NCI-H1105 (cell line): ENCODE data around the gene SDR42E1.
"Not testable (repeated sequence)": the region's sequence is repeated elsewhere in the genome, so short reads cannot be mapped to it uniquely, and the experiment has no call there.

Source experiments
- DNase-seq: peaks from one replicate; lab custom pipeline; 2025; lab: John Stamatoyannopoulos, UW

SDR42E1 gene

GRCh38 chr16:82037251-82037650, 26.0 kb upstream of the SDR42E1 start:
- no peak for DNase-seq

- no peak for DNase-seq
Measured at GRCh38 chr16:82034981-82035612, 23.8 kb upstream of the SDR42E1 start, which contains the start of gene HSD17B2. Gene HSD17B2 (plus strand): TSS chr16:82035253. CDS start chr16:82035425, 172 bp downstream.

- no peak for DNase-seq
Measured at GRCh38 chr16:82033683-82034300, 22.5 kb upstream of the SDR42E1 start.

GRCh38 chr16:82033006-82033405, 21.7 kb upstream of the SDR42E1 start:
- DNase-seq, result no peak

GRCh38 chr16:82031116-82032084, 20.1 kb upstream of the SDR42E1 start:
- no peak for DNase-seq

- no peak for DNase-seq
Measured at GRCh38 chr16:82027629-82028064, 16.4 kb upstream of the SDR42E1 start.

GRCh38 chr16:82024883-82025282, 13.6 kb upstream of the SDR42E1 start:
- no peak for DNase-seq

GRCh38 chr16:82024316-82024715, 13.0 kb upstream of the SDR42E1 start:
- no peak for DNase-seq

GRCh38 chr16:82023206-82023605, 11.9 kb upstream of the SDR42E1 start:
- no peak for DNase-seq

GRCh38 chr16:82020051-82020450, 8.8 kb upstream of the SDR42E1 start:
- DNase-seq, result no peak

GRCh38 chr16:82019535-82019934, 8.3 kb upstream of the SDR42E1 start:
- DNase-seq, result no peak

GRCh38 chr16:82017911-82018568, 6.8 kb upstream of the SDR42E1 start:
- no peak for DNase-seq

- no peak for DNase-seq
Measured at GRCh38 chr16:82016964-82017363, 5.7 kb upstream of the SDR42E1 start.

GRCh38 chr16:82016263-82016662, 5.0 kb upstream of the SDR42E1 start:
- no peak for DNase-seq

GRCh38 chr16:82013139-82013538, 1.9 kb upstream of the SDR42E1 start:
- no peak for DNase-seq

GRCh38 chr16:82010649-82011048, 621 bp downstream of the SDR42E1 start:
- no peak for DNase-seq

GRCh38 chr16:82009789-82010188, 1.5 kb downstream of the SDR42E1 start:
- not testable (repeated sequence) for DNase-seq

- DNase-seq, result no peak
Measured at GRCh38 chr16:82008957-82009592, 2.2 kb downstream of the SDR42E1 start.

GRCh38 chr16:82007189-82007588, 4.1 kb downstream of the SDR42E1 start:
- no peak for DNase-seq

GRCh38 chr16:82006036-82006435, 5.2 kb downstream of the SDR42E1 start:
- DNase-seq, result no peak

GRCh38 chr16:82005027-82005830, 6.0 kb downstream of the SDR42E1 start:
- no peak for DNase-seq
